DMS53 treated with DMSO at 0.1 percent for 48 hours (cell line): ENCODE results near the gene SYTL1.

Experiments
- DNase-seq: peaks from one replicate; lab custom pipeline; 2025; ENCODE audit not compliant: unreplicated experiment; lab: John Stamatoyannopoulos, UW

Gene SYTL1

DNA sequence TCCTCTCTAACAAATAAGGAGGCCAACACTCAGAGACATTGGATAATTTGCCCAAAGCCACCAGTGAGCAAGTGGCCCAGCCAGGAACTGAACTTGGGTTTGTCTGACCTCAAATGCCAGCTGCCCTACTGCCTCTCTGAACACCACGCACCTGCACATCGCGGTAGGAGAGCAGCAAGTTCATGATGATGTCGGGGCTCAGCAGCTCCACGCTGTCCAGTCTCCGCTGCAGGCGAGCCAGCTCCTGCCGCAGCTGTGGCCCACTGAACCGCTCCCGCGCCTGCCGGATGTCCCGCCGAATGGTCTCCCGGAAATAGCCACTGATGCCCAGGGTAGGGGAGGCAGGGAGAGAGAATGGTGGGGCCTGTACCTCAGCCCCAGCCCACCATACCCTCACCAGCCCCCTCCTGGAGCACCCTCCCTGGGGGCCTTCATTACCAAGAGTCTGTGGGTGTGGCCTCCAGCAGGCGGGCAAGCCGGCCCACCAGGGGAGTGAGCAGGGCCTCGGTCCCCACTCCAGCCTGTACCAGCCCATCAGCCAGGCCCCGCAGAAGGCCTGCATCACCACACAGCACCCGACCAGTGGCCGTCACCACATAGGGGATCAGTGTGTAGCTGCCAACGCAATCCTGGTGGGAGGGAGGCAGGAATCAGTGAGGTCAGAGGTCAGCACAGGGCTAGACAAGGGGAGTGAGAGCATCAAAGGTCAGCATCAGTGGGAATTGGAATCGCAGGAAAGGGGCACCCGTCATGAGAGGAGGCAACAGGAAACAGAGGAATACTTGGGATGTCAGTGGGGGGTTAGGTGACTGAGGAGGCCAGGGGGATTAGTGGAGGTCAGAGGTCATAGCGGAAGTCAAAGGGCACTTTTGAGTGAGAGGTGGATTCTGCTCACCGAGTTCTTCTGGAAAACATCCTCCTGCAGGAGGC, 22.2 kb downstream of the SYTL1 start:
- no peak for DNase-seq

DNA sequence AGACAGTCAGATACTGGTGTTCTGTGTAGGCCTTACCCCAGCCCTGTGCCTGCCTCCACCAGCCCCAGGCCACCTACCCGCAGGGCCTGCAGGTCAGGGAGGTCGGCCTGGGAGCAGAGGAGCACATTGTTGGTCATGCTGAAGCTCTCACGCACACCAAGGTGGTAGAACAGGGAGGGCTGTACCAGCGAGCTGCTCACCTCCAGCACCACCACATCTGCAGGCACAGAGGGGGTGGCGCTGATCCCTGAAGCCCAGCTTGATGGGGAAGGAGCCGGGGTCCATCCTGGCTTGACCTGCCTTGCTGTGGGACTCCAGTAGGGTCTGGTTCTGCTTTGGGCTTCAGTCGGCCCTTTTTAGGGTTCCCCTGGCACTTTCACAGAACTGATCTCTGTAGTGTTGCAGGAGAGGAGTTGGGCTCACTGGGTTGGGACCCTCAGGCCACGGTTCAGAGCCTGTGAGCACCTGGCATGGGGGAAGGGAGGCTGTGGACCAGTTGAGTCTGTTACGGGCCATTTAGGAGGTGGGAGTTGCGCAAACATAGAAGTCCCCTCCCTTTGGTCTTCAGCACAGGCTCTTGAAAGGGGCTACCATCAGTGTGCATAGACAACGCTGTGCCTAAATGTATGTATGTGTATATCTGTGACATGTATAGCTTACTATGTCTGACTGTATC, 23.0 kb downstream of the SYTL1 start:
- no peak for DNase-seq

DNA sequence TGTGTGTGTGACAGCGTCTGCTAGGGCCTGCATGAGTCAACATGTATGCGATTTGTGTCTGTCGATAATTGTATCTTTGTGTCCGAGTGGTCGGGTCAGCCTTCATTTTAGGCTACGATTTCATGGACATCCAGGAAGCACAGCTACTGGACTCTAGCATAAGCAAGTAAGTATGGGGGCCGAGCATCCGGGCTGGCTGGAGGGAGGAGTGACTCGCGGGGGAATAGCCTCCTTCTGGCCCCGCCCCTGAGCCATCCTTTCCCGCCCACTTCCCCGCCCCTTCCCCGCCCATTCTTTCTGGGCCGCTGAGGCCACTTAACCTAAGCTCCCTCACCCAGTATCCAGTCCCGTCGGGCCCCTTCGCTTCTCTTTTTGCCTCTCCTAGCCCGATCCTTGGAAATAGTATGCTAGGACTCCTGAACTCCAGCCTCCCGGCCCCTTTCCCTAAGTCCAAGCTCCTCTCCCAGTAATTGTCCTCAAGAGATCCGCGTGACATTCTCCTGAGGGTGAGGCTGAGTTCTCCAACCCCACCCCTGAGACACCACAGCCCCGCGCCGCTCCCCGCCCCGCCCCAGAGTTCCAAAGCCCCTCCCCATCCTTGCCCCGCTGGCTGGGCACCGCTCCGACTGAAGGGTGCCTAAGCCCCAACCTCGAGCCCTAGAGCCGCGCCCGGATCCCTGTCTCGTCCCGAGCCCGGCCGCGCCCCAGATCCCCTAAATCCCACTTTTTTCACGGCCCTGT, 23.7 kb downstream of the SYTL1 start:
- peak; percentile 77 for DNase-seq

DNA sequence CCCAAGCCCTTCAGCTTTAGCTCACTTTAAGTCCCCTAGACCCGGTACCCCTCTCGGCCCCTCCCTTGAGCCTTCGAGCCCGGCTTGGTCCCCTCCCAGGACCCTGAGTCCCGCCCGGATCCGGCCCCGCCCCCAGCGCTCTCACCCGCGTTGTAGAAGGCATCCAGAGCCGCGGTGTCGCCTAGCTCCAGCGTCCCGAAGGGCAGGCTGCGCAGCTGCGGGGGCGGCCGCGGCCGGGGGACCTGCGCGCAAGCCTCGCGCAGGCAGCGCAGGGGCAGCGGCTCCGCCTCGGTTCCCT, 24.2 kb downstream of the SYTL1 start:
- peak; percentile 58 for DNase-seq

DNA sequence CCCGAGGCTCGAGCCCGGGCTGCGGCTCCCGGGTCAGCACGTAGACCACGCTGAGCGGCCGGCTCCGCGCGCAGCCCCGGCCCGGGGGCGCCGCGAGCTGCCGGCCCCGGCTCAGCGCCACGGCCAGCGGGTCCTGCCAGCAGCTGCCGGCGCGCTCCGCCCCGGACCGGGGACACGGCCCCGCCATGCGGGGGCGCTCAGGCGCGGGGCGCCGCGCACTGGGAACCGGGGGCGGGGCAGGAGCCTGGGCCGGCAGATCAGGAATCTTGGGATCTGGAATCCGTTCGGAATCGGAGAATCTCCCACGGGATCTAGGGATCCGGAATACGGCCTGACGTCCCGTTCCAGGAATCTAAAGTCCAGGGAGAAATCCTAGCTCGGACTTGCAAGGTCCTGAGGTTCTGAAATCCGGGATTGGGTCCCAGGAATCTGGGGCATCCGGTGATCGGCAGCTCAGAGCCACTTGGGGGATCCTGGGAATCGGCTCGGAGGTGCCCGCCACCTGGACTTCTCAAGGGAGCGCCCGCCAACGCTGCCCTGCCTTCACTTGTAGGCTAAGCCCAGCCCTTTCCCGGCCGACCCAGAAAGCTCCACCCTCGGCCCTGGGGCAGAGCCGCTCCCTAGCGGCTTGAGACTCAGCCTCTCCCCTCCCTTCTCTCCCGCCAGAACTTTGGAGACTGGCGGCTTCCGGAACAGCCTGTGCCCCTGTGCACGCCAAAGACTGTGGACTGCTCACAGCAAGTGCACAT, 24.8 kb downstream of the SYTL1 start, which contains the start of gene MAP3K6:
MAP3K6 (minus strand) TSS at position 551 of the 749 bp plus-strand sequence; CDS start at position 187, 364 bp downstream.
- peak; percentile 62 for DNase-seq

DNA sequence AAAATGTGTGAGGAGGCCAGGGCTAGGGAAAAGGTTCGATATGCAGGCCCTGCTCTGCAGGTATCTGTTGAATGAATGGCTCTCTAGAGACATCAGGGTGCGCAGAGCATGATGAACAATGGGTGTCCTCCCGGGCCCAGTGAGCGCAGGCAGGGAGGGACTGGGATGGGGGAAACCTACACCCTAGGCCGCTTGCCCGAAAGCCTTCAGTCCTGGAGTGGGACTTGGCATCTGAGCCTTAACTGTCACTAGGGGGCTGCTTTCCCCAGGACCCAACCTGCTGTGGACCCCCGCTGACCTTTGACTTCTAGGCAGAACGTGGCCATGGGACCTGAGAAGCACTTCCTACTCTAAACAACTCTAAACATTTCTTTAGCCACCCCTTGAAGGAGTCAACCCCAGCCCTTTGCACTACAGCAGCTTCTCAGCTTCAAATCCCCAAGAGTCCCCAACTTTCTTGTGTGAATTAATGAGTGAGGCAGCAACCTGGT, 25.4 kb downstream of the SYTL1 start:
- no peak for DNase-seq

DNA sequence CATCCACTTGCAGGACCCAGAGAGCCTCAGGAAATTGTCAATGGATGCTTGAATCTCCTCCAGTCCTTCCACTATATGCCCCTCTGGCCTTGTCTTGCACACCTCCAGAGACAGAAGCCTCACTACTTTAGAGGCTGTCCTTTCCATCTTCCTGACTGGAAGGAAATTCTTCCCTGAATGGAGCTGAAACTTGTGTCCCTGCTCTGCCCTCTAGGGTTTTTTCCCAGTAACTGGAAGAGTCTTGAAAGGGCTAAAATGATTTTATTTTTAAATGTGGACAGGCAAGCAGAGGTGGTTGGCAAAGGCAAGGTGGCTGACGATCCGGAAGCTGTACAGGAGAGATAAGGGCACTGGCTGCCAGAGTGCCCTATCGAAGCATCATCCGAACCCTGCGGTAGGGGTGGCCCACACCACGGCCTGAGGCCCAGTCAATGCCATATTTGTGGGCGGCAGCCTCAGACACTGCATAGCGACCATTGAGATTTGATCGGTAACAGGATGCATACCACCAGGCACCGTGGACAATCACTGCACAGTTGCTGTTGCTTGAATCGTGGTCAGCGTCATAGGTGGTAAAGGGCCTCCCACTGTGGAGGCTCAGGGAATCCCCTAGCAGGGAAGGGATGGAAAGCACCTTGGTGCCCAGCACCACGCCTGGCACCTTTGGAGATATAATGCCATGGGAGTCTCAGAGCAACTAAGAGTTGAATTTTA, 27.2 kb downstream of the SYTL1 start:
- peak; percentile 14 for DNase-seq

DNA sequence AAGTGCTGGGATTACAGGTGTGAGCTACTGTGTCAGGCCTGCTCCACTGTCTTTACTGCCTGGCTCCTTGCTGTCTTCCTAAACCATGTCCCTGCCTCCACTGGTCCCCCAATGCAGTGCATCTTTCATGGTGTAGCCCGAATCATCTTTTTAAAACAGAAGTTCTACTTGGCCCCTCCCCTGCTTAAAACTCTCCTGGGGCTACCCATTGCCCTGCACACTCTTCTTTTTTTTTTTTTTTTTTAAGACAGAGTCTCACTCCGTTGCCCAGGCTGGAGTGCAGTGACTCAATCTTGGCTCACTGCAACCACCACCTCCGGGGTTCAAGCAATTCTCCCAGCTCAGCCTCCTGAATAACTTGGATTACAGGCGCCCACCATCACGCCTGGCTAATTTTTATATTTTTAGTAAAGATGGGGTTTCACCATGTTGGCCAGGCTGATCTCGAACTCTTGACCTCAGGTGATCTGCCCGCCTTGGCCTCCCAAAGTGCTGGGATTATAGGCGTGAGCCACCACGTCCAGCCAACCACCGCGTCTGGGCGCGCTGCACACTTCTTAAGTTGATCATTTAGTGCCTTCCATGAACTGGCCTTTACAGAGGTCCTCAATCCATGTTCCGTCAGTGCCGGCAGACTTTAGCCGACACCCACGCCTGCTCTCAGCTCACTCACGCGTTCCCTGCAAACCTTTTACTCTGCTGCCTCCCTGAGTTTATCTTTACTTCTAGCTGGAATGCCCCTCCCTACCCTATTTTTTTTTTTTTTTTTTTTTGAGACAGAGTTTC, 30.4 kb downstream of the SYTL1 start:
- no peak for DNase-seq

DNA sequence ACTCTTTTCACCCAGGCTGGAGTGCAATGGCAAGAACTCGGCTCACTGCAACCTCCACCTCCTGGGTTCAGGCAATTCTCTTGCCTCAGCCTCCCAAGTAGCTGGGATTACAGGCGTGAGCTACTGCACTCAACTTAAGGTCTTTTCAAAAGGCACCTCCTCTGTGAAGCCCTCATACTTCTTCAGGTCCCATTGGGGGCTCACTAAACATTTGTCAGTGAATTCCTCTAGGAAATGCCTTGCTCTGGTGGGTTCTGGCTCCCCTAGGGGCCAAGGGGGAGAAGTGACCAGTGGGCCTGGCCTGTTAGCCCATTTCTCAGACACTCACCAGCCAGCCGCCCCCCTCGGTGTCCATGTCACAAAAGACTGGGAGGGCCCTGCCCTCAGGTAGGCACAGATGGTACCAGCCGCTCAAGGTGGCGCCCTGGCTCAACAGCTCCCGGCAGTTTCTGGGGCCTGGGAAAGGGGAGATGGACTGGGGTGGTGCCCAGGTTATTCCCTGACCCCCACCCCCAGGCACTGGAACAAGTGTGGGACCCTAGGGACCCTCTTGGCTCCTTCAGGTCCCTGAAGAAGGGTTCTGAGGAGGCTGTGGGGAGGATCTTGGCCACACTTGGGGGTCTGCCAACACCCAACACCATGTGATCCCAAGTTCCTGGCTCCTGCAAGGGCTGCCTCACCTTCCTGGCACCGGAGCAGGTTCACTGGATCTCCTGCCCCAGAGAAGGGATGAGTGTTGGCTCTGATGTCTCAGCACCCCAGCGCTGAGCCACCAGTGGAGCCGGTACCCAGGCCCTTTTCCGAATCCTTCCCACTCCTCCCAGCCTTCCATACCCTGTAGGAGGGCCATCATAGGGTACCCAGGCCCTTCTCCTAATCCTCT, 31.2 kb downstream of the SYTL1 start:
- no peak for DNase-seq

DNA sequence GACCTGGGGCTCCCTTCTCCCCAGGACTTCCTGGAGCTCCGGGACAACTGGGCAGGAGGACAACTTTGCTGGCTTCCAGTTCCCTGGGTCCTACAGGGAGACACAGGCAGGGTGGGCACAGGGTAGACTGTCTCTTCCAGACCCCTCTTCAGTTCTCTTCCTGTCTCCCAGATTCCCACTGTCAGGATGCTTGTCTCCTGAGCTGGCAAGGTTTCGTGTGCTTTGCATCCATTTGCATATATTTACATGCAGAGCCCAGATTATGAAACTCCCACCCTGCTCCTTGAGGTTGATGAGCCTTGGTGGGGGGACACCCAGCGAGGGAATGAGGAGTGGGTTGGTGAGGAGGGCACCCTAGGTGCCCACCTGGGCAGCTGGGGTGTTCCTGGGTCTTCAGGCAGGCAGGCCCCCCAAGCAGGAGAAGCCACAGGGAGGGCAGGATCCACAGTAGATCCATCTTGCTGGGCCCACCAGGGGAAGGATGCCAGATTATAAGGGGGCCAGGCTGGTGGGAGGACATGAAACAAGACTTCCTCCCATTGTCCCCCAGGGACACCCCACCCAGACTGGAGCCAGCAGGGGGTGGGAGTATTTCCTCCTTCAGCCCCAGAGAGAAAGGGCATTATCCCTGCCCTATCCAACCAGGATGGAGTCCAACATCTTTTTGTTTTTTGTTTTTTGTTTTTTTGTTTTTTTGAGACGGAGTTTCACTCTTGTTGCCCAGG, 32.7 kb downstream of the SYTL1 start, which contains the start of gene FCN3:
FCN3 (minus strand) TSS at position 463 of the 725 bp plus-strand sequence; CDS start at position 457, 6 bp downstream.
- no peak for DNase-seq

DNA sequence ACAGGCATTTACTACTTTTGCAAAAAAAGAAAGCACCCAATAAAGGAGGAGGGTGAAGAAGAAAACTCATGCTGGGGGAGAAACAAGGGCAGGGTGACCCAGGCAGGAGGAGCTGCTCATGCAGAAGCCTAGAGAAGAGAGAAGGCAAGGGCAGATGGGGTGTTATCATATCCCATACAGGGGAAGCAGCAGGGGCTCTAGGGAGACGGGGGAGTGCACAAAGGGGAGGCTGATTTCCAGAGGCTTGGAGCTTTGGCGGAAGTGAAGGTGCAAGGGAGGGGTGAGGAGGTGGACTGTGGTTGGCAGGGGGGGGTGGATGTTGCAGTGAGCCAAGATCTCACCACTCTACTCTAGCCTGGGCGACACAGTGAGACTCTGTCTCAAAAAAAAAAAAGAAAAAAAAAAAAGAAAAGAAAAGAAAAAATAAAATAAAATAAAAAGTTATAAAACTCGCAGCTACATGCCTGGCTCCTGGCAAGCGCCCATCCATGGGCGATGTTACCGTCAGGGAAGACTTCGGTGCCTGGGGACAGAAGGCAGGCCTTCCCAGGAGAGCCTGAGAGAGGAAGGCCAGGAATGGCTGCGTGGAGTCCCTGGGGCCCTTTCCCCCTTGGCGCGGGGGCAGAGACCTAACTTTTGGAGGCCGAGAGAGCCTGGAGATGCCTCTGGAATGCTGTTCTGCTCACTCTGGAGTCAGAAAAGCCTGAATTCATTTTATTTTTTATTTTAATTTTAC, 36.1 kb downstream of the SYTL1 start:
- no peak for DNase-seq

DNA sequence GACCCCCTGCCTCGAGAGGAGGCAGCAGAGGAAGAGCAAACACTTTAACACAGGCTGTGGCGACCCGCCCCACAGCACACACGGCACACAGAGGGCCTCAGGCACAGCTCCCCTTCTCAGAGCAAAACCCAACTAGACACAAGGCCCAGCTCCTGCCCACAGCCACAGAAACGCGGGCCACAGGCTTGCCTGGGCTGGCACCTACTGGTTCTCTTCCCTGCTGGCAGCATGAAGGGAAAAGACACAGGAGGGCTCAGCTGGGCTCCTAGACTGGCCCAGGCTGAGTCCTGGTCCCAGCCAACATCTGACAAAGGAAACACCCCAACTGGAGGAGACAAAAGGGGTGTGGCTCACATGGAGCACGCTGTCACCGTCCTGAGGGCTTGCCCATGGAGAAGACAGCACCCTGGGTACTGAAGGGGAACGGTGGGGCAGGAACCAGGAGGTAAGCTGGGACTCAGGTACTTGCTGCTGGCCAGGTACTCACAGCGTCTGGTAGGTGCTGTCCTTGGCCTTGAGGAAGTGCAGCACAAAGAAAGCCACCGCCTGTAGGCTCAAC, 37.8 kb downstream of the SYTL1 start:
- DNase-seq, result no peak

DNA sequence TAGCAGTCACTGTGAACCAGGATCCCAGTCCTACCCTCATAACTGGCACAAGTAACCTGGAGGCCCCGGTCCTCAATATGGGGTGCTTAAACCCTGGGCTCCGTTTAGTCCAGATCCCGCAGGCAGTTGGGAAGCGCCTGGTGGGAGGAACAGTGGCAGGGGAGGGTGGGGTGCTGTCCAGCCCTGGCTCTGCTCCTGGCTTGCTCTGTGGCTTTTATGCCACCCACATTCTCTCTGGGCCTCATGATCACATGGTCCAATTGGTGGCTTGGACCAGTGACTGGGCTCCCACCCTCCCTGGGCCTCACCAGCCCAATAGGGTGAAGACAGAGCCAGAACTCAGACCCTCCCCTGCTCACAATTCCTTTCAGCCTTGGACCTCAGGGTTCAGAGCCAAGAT, 38.4 kb downstream of the SYTL1 start:
- no peak for DNase-seq

DNA sequence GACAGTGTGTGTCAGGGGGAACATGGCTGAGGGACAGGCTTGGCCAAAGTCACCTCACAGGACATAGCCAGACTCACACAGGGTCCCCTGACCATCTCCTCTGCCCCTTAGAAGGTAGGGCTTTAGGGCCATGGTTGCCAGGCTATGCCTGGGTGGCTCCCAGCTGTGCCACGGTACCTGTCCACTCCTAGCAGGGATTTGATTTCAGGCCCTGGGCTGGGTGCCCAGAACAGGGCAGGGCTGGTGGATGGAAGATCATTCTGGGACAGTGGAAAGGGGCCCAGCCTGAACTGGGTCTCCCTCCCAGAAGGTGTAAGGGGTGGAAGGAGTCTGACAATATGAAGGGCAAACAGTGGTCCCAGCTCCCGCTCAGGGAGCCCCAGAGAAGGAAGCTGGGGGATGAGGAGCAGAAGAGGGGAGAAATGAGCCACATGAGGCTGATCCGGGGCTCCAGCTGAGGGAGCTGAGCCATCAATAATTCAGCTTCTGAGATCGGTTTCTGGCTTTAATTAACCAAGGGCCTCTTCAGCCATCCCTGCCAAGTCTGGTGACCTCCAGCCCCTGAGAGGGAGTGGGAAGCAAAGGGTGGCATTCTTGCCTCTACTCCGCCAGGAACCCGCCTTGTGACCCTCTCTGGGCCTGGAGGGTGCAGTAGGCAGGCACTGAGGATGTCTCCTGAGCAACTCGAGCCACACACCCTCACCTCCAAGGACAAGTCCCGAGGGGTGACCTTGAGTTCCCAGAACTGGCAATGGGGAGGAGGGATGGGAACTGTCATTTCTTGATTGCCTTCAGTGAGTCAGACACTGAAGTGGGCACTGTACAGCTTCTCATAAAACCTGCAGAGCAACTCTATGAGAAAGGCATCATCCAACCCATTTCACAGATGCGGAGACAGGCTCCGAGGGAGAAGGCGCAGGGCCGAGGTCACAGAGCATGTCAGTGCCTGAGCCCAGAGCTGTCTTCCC, 39.2 kb downstream of the SYTL1 start:
- DNase-seq, result no peak

DNA sequence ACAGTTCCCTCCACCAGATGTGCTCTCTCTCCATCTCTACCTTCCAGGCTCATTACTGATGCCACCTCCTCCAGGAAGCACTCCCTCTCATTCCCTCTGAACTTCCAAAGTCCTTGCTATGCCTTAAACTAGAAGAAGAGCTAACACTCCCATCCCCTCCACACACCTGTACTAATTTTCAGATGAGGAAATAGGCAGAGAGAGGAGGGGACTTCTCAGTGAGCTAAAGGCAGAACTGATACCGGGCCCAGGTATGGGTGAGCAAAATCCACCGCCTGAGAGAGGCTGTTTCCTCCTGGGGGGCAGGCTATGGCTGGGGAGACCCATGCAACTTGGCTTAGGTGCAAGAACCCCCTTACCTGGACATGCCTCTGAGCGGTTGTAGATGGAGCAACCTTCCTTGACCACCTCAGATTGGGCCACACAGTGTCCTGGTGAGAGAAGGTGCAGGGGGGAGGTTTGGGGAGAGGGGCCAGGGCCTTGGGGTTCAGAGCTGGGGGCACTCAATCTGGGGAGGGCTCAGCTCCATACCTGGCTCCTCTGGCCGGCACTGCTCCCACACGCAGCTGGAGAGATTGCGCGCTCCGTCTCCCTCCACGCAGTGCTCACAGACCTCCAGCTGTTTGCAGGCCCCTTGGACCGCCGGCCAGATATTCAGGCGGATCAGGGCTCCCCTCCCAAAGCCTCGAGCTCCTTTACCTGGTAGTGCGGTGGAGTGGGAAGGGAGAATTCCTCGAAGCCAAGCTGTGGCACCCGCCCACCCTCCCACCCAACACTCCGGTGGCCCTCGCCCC, 40.3 kb downstream of the SYTL1 start:
- DNase-seq, result no peak
